Measurements from ENCODE around the gene SLC35B4. TPM values are rescaled to one million over a fixed set of nuclear protein-coding genes. Genes with fewer than 3 reads are reported as not detected.

SLC35B4 gene
- total RNA-seq, 1 experiment from 2014 or later: 17.9 TPM

DNA sequence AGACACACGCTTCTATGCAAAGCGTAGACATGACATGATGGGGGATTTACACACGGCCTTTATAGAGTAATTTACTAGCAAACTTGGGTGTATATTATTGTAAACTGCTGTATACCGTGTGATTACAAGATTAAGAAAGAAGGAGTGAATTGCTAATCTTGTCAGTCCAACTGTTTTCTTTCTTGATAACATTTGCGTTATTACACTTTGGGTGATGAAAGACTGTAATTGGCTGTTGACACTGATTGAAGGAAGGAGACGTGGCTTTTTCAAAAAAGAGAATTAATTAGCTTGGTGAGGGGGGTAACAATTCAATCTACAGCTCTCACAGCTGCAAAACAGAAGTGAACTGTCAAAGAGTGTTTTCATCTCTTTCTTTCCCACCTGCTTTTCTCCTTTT lies 32.7 kb downstream of the SLC35B4 start:
- Histone ChIP-seq H2AFZ (no peak overlapping the region), H3K4me3 (no peak overlapping the region), H3K9me3 (ENCODE audit: insufficient read depth, low read depth) (no peaks in the 10 kb centered on the region), H3K27me3 (ENCODE audit: insufficient read depth, low read depth) (0 out of 2 replicates have a peak, but pooled peaks cover 8% of the 10 kb centered on the region), H3K79me2 (ENCODE audit: low read depth) (no peaks in the 10 kb centered on the region), H3K36me3 (ENCODE audit: low read depth) (no peaks in the 10 kb centered on the region), H3K4me2 (no peak overlapping the region), H3K9me2 (ENCODE audit: insufficient read depth) (no peaks in the 10 kb centered on the region; the same call in 1 of the 2 replicates), H3K27ac (no peak overlapping the region), H3F3A (ENCODE audit: insufficient read depth, low read depth) (no peaks in the 10 kb centered on the region), H4K20me1 (ENCODE audit: insufficient read depth) (no peaks in the 10 kb centered on the region), H3K4me1 (replicated peaks; ENCODE audit: insufficient read depth) (no peaks in the 10 kb centered on the region)
- no peak for TF ChIP-seq EZH2 (IDR thresholded peaks at IDR 0.05; ENCODE audit: low read depth)
- TF ChIP-seq, protein P1, sequence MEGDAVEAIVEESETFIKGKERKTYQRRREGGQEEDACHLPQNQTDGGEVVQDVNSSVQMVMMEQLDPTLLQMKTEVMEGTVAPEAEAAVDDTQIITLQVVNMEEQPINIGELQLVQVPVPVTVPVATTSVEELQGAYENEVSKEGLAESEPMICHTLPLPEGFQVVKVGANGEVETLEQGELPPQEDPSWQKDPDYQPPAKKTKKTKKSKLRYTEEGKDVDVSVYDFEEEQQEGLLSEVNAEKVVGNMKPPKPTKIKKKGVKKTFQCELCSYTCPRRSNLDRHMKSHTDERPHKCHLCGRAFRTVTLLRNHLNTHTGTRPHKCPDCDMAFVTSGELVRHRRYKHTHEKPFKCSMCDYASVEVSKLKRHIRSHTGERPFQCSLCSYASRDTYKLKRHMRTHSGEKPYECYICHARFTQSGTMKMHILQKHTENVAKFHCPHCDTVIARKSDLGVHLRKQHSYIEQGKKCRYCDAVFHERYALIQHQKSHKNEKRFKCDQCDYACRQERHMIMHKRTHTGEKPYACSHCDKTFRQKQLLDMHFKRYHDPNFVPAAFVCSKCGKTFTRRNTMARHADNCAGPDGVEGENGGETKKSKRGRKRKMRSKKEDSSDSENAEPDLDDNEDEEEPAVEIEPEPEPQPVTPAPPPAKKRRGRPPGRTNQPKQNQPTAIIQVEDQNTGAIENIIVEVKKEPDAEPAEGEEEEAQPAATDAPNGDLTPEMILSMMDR (conservative IDR thresholded peaks at IDR 0.05): no peak
- no peak for DNase-seq
- ChIA-PET POLR2A (ENCODE audit: unreplicated experiment) (no interaction called here), CTCF (no interaction called here)
- intact Hi-C loops (cut with micrococcal nuclease; ENCODE audit: unreplicated experiment): no loop called here
- no TSS peak for BruUV-seq (replicated peaks)

DNA sequence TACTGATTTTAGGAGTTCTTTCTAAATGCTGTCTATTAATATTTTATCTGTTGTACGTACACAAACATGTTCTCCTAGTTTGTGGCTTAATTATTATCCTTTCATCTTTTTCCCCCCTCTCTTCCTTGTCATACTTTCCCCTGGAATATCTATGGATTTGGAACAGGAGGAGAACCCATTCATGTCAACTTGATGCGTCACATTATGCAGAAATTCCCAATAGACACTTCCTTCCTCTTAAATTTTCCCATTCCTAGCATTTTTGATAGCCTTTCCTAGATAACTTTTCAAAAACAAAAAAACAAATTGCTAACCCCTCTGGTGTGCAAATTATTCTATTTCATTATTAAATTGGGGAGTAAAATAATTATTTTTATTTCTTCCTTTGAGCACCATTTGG lies 36.2 kb downstream of the SLC35B4 start:
- Histone ChIP-seq H3F3A (ENCODE audit: insufficient read depth, low read depth) (no peaks in the 10 kb centered on the region), H3K27me3 (ENCODE audit: insufficient read depth, low read depth) (0 out of 2 replicates have a peak, but pooled peaks cover 8% of the 10 kb centered on the region), H3K4me1 (replicated peaks; ENCODE audit: insufficient read depth) (no peaks in the 10 kb centered on the region), H4K20me1 (ENCODE audit: insufficient read depth) (no peaks in the 10 kb centered on the region), H3K4me3 (no peak overlapping the region), H3K79me2 (ENCODE audit: low read depth) (no peaks in the 10 kb centered on the region), H2AFZ (no peak overlapping the region), H3K9me3 (ENCODE audit: insufficient read depth, low read depth) (no peaks in the 10 kb centered on the region), H3K27ac (no peak overlapping the region), H3K4me2 (no peak overlapping the region), H3K9me2 (ENCODE audit: insufficient read depth) (no peaks in the 10 kb centered on the region), H3K36me3 (ENCODE audit: low read depth) (no peaks in the 10 kb centered on the region)
- no TSS peak for BruUV-seq (replicated peaks)
- POLR2A ChIA-PET (ENCODE audit: unreplicated experiment): no interaction called here
- CTCF ChIA-PET: no interaction called here
- DNase-seq: no peak
- intact Hi-C loops (cut with micrococcal nuclease; ENCODE audit: unreplicated experiment): no loop called here
- TF ChIP-seq EZH2 (IDR thresholded peaks at IDR 0.05; ENCODE audit: low read depth): no peak
- TF ChIP-seq, protein P1 (conservative IDR thresholded peaks at IDR 0.05): no peak

DNA sequence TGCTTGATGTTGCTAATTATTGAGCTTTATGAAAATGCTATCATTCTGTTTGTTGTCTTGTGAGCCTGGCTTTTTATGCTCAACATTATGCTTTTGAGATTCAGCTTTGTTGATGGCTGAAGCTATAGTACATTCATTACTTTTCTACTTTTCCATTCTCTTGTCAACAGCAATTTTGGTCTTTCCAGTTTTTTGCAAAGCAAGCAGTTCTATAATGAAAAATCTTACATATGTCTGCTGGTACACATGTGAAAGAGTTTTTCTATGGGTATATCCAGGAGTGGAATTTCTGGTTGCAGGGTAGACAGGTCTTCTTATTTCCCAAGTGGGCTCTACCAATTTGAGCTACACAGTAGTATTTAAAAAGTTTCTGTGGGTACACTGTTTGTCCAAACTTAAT lies 36.8 kb downstream of the SLC35B4 start:
- Histone ChIP-seq H3K36me3 (ENCODE audit: low read depth) (no peaks in the 10 kb centered on the region), H3F3A (ENCODE audit: insufficient read depth, low read depth) (no peaks in the 10 kb centered on the region), H3K4me1 (replicated peaks; ENCODE audit: insufficient read depth) (no peaks in the 10 kb centered on the region), H3K4me3 (no peak overlapping the region), H3K27me3 (ENCODE audit: insufficient read depth, low read depth) (0 out of 2 replicates have a peak, but pooled peaks cover 8% of the 10 kb centered on the region), H3K79me2 (ENCODE audit: low read depth) (no peaks in the 10 kb centered on the region), H3K27ac (no peak overlapping the region), H3K4me2 (no peak overlapping the region), H3K9me2 (ENCODE audit: insufficient read depth) (no peaks in the 10 kb centered on the region), H4K20me1 (ENCODE audit: insufficient read depth) (no peaks in the 10 kb centered on the region), H3K9me3 (ENCODE audit: insufficient read depth, low read depth) (no peaks in the 10 kb centered on the region), H2AFZ (no peak overlapping the region)
- BruUV-seq (replicated peaks): no TSS peak
- ChIA-PET POLR2A (ENCODE audit: unreplicated experiment) (no interaction called here), CTCF (no interaction called here)
- no peak for DNase-seq
- TF ChIP-seq, protein P1 (conservative IDR thresholded peaks at IDR 0.05): no peak
- no peak for TF ChIP-seq EZH2 (IDR thresholded peaks at IDR 0.05; ENCODE audit: low read depth)
- intact Hi-C loops (cut with micrococcal nuclease; ENCODE audit: unreplicated experiment): no loop called here
